SK-N-SH (cell line): ENCODE measurements around the gene GNB2. TPM values are rescaled to one million over a fixed set of nuclear protein-coding genes. Genes with fewer than 3 reads are reported as not detected.

Experiments used
- CTCF ChIA-PET: fragments of 300-600, 350-600 bp; formaldehyde crosslinking; extraction: SDS; loops from one replicate; lab custom pipeline; 2021; lab: Yijun Ruan, JAX
- POLR2A ChIA-PET: fragments of 350-600 bp; sonication (Branson Sonifier 250); formaldehyde crosslinking; extraction: SDS; loops from one replicate; lab custom pipeline; 2020; ENCODE audit warnings: antibody characterized with exemption, inconsistent platforms; lab: Yijun Ruan, JAX
- DNase-seq: peaks from one replicate; pipeline ENCODE4 v3.0.0; 2012
- H2AFZ ChIP-seq: fragments of 200-600 bp; sonication (generic); 2 replicates; pipeline ENCODE4 v1.8.1; 2016; ENCODE audit warnings: antibody characterized with exemption, mild to moderate bottlenecking, low read depth
- H3F3A ChIP-seq: fragments of 200-600 bp; sonication (generic); replicated peaks from 2 replicates; pipeline ENCODE3; 2016; ENCODE audit warnings: antibody characterized with exemption, mild to moderate bottlenecking; ENCODE audit not compliant: insufficient read depth
- H3K27ac ChIP-seq, 2 experiments: fragments of 200-500 bp in 1 of 2; fragments of 200-600 bp in 1 of 2; sonication (Bioruptor generic) in 1 of 2; sonication (generic), shearing (Covaris generic) in 1 of 2; 2 replicates each; pipeline versions ENCODE4 v1.5.1 to v1.6.1; 2014 to 2016; ENCODE audit warnings: low read depth in 2 of 2, inconsistent platforms in 1 of 2, low read length in 1 of 2, mild to moderate bottlenecking in 1 of 2, mixed read lengths in 1 of 2
- H3K27me3 ChIP-seq: fragments of 200-600 bp; sonication (generic), shearing (Covaris generic); 2 replicates; pipeline ENCODE4 v1.6.1; 2016; ENCODE audit warnings: mixed run types; ENCODE audit not compliant: insufficient read depth
- H3K36me3 ChIP-seq, 2 experiments: fragments of 200-500 bp in 1 of 2; fragments of 200-600 bp in 1 of 2; sonication (Bioruptor generic) in 1 of 2; sonication (generic) in 1 of 2; replicated peaks in 1 of 2; 2 replicates each; pipeline versions ENCODE3 to v1.5.1; 2014 to 2016; ENCODE audit warnings: low read length in 1 of 2, mild to moderate bottlenecking in 1 of 2; ENCODE audit not compliant: insufficient read depth in 2 of 2, control insufficient read depth in 1 of 2
- H3K4me1 ChIP-seq, 2 experiments: fragments of 200-500 bp in 1 of 2; fragments of 200-600 bp in 1 of 2; sonication (Bioruptor generic) in 1 of 2; sonication (generic), shearing (Covaris generic) in 1 of 2; 2 replicates each; pipeline versions ENCODE4 v1.5.1 to v1.6.1; 2014 to 2016; ENCODE audit warnings: low read depth in 1 of 2, low read length in 1 of 2, mixed run types in 1 of 2; ENCODE audit not compliant: insufficient read depth in 2 of 2, control insufficient read depth in 1 of 2
- H3K4me2 ChIP-seq: fragments of 200-600 bp; sonication (generic), shearing (Covaris generic); 2 replicates; pipeline ENCODE4 v1.6.1; 2017; ENCODE audit warnings: mixed run types
- H3K4me3 ChIP-seq, 2 experiments: fragments of 200-500 bp in 1 of 2; fragments of 200-600 bp in 1 of 2; sonication (Bioruptor generic) in 1 of 2; sonication (generic), shearing (Covaris generic) in 1 of 2; 2 replicates each; pipeline versions ENCODE4 v1.5.1 to v1.8.1; 2014 to 2016; ENCODE audit warnings: low read depth in 2 of 2, inconsistent platforms in 1 of 2, low read length in 1 of 2, mild to moderate bottlenecking in 1 of 2, mixed read lengths in 1 of 2, moderate library complexity in 1 of 2
- H3K79me2 ChIP-seq: fragments of 200-600 bp; sonication (generic); 2 replicates; pipeline ENCODE4 v1.8.1; 2017; ENCODE audit warnings: mild to moderate bottlenecking; ENCODE audit not compliant: insufficient read depth
- H3K9ac ChIP-seq: fragments of 200-600 bp; sonication (generic); 2 replicates; pipeline ENCODE4 v1.6.1; 2017; ENCODE audit warnings: mixed run types
- H3K9me2 ChIP-seq: fragments of 200-600 bp; sonication (generic); 2 replicates; pipeline ENCODE4 v1.6.1; 2017; ENCODE audit warnings: mixed run types
- H3K9me3 ChIP-seq: fragments of 200-600 bp; sonication (generic); 2 replicates; pipeline ENCODE4 v1.6.1; 2017; ENCODE audit warnings: mixed run types, mild to moderate bottlenecking, moderate library complexity
- H4K20me1 ChIP-seq: fragments of 200-600 bp; sonication (generic); 2 replicates; pipeline ENCODE4 v1.6.1; 2017; ENCODE audit warnings: mild to moderate bottlenecking, mixed run types; ENCODE audit not compliant: insufficient read depth
- FOSL2 ChIP-seq: IDR thresholded peaks from 2 replicates; pipeline ENCODE4 v1.4.0; 2012; ENCODE audit warnings: low read depth, mild to moderate bottlenecking, moderate library complexity, borderline replicate concordance
- GATA2 ChIP-seq: sonication (generic); formaldehyde crosslinking; IDR thresholded peaks from 2 replicates; pipeline ENCODE4 v1.5.0; 2020; ENCODE audit warnings: mild to moderate bottlenecking, missing genetic modification reagents
- IRF3 ChIP-seq: fragments of 150-350 bp; IDR thresholded peaks from 2 replicates; pipeline ENCODE4 v1.6.1; 2016; ENCODE audit warnings: mild to moderate bottlenecking, low read depth, low read length
- MEF2A ChIP-seq: IDR thresholded peaks from 2 replicates; pipeline ENCODE4 v1.4.0; 2012; ENCODE audit warnings: low read depth, borderline replicate concordance
- NRF1 ChIP-seq: IDR thresholded peaks from 2 replicates; pipeline ENCODE4 v1.6.1; 2012; ENCODE audit warnings: low read depth, mild to moderate bottlenecking, low read length
- POLR2AphosphoS5 ChIP-seq: IDR thresholded peaks from 2 replicates; pipeline ENCODE4 v1.6.1; 2012; ENCODE audit warnings: low read depth, low read length
- RAD21 ChIP-seq: IDR thresholded peaks from 2 replicates; pipeline ENCODE4 v1.6.1; 2012; ENCODE audit warnings: mild to moderate bottlenecking, low read length
- RCOR1 ChIP-seq: fragments of 150-350 bp; IDR thresholded peaks from 2 replicates; pipeline ENCODE4 v1.6.1; 2017; ENCODE audit warnings: antibody characterized with exemption, low read length
- RFX5 ChIP-seq: IDR thresholded peaks from 2 replicates; pipeline ENCODE4 v1.6.1; 2012; ENCODE audit warnings: mild to moderate bottlenecking, improper control_type of control experiment, low read length
- RXRA ChIP-seq: IDR thresholded peaks from 2 replicates; pipeline ENCODE4 v1.4.0; 2012; ENCODE audit warnings: low read depth, mild to moderate bottlenecking, borderline replicate concordance
- SIN3A ChIP-seq: IDR thresholded peaks from 2 replicates; pipeline ENCODE4 v1.6.1; 2012; ENCODE audit warnings: low read depth, mild to moderate bottlenecking, low read length, moderate library complexity, borderline replicate concordance
- SMC3 ChIP-seq: IDR thresholded peaks from 2 replicates; pipeline ENCODE4 v1.6.1; 2012; ENCODE audit warnings: low read depth, low read length, improper control_type of control experiment
- USF1 ChIP-seq: IDR thresholded peaks from 2 replicates; pipeline ENCODE4 v1.4.0; 2012; ENCODE audit warnings: low read depth, borderline replicate concordance
- USF2 ChIP-seq: fragments of 150-350 bp; IDR thresholded peaks from 2 replicates; pipeline ENCODE4 v1.6.1; 2017; ENCODE audit warnings: antibody characterized with exemption, low read length, low read depth, borderline replicate concordance
- WGBS: methylation state at CpG from one replicate; pipeline ENCODE4 v1.1.6; 2017; ENCODE audit warnings: low lambda C conversion rate; 5-methylcytosine and 5-hydroxymethylcytosine counted together
- polyA plus RNA-seq, 3 experiments: library from polyadenylated mRNA; depleted of rRNA; stranded (reverse); fragments of >200 nt; gene quantifications; 2 replicates each; pipeline ENCODE4 v1.2.3, GENCODE V29; 2012
- TF ChIP-seq, protein P1 (sequence below): IDR thresholded peaks from 2 replicates; pipeline ENCODE4 v1.4.0; 2012; ENCODE audit warnings: low read depth
- TF ChIP-seq, protein P2 (sequence below): IDR thresholded peaks from 2 replicates; pipeline ENCODE4 v1.4.0; 2012; ENCODE audit warnings: low read depth, borderline replicate concordance
- TF ChIP-seq, protein P3 (sequence below): IDR thresholded peaks from 2 replicates; pipeline ENCODE4; 2012

The GNB2 gene
- polyA plus RNA-seq, 1 of the 3 experiments (the other 2 are of a cell fraction) = 398 TPM

GRCh38 chr7:100667331-100668068 is 6.0 kb upstream of the GNB2 start:
- Histone ChIP-seq H3K4me3 (no peak overlapping the region), H3K27ac (no peak overlapping the region), H3K4me2 (no peak overlapping the region), H4K20me1 (no peaks in the 10 kb centered on the region), H3K9me2 (no peaks in the 10 kb centered on the region), H3K27me3 (0 out of 2 replicates have a peak, but pooled peaks cover 8% of the 10 kb centered on the region), H2AFZ (no peak overlapping the region), H3K9me3 (no peaks in the 10 kb centered on the region), H3F3A (peaks cover 7% of the 10 kb centered on the region), H3K9ac (no peak overlapping the region), H3K79me2 (no peaks in the 10 kb centered on the region), H3K36me3 (no peaks in the 10 kb centered on the region), H3K4me1 (no peaks in the 10 kb centered on the region)
- POLR2A ChIA-PET = interaction anchor here (1.4 kb wide), 1 partner anchor 11 kb away, joined by 3 read pairs; the partner anchor contains the start of gene ACTL6B
- CTCF ChIA-PET = interaction anchor here (0.7 to 2.3 kb wide), 9 partner anchors 12 to 108 kb away, joined by 3 to 8 read pairs (median 4); partner anchors contain the start of genes ACTL6B and MOSPD3
- DNase-seq = no peak
- WGBS = 78% methylated on average over 16 of the region's 16 CpGs
- TF ChIP-seq POLR2AphosphoS5 (no peak), RAD21 (no peak), NRF1 (no peak), IRF3 (no peak), SIN3A (no peak), SMC3 (no peak), FOSL2 (no peak), USF2 (no peak)
- TF ChIP-seq, protein P1, sequence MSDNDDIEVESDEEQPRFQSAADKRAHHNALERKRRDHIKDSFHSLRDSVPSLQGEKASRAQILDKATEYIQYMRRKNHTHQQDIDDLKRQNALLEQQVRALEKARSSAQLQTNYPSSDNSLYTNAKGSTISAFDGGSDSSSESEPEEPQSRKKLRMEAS = no peak
- TF ChIP-seq, protein P2, sequence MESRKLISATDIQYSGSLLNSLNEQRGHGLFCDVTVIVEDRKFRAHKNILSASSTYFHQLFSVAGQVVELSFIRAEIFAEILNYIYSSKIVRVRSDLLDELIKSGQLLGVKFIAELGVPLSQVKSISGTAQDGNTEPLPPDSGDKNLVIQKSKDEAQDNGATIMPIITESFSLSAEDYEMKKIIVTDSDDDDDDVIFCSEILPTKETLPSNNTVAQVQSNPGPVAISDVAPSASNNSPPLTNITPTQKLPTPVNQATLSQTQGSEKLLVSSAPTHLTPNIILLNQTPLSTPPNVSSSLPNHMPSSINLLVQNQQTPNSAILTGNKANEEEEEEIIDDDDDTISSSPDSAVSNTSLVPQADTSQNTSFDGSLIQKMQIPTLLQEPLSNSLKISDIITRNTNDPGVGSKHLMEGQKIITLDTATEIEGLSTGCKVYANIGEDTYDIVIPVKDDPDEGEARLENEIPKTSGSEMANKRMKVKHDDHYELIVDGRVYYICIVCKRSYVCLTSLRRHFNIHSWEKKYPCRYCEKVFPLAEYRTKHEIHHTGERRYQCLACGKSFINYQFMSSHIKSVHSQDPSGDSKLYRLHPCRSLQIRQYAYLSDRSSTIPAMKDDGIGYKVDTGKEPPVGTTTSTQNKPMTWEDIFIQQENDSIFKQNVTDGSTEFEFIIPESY = no peak

DNA sequence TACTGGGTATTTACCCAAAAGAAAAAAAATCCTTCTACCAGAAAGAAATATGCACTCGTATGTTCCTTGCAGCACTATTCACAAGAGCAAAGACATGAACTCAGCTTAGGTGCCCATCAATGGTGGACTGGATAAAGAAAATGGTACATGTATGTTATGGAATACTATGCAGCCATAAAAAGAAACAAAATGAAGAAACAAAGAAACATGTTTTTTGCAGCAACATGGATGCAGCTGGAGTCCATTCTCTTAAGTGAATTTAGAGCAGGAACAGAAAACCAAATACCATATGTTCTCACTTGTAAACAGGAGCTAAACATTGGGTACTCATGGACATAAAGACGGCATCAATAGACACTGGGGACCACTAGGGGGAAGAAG is 5.5 kb upstream of the GNB2 start:
- Histone ChIP-seq H3K9me2 (no peaks in the 10 kb centered on the region), H3K79me2 (no peaks in the 10 kb centered on the region), H3K27ac (no peak overlapping the region), H3K27me3 (0 out of 2 replicates have a peak, but pooled peaks cover 8% of the 10 kb centered on the region), H3K4me3 (no peak overlapping the region), H3K9ac (no peak overlapping the region), H3K9me3 (no peaks in the 10 kb centered on the region), H3K36me3 (no peaks in the 10 kb centered on the region), H2AFZ (no peak overlapping the region), H3F3A (peaks cover 7% of the 10 kb centered on the region), H3K4me2 (no peak overlapping the region), H3K4me1 (no peaks in the 10 kb centered on the region), H4K20me1 (no peaks in the 10 kb centered on the region)
- 66% methylated on average over 2 of the region's 2 CpGs for WGBS
- no peak for DNase-seq
- ChIA-PET POLR2A (no interaction called here), CTCF (interaction anchor here (0.6 to 2.3 kb wide), 8 partner anchors 12 to 536 kb away, joined by 3 to 8 read pairs (median 4); partner anchors contain the start of genes ACTL6B and MOSPD3)
- TF ChIP-seq RCOR1 (no peak), SIN3A (no peak), RXRA (no peak), USF1 (no peak), RFX5 (no peak), GATA2 (no peak), MEF2A (no peak), FOSL2 (no peak)
- TF ChIP-seq, protein P2 = no peak
- TF ChIP-seq, protein P3, sequence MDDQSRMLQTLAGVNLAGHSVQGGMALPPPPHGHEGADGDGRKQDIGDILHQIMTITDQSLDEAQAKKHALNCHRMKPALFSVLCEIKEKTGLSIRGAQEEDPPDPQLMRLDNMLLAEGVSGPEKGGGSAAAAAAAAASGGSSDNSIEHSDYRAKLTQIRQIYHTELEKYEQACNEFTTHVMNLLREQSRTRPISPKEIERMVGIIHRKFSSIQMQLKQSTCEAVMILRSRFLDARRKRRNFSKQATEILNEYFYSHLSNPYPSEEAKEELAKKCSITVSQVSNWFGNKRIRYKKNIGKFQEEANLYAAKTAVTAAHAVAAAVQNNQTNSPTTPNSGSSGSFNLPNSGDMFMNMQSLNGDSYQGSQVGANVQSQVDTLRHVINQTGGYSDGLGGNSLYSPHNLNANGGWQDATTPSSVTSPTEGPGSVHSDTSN = no peak
